IMR-90 (cell line): ENCODE measurements around the gene SRCIN1. TPM values are rescaled to one million over a fixed set of nuclear protein-coding genes. Genes with fewer than 3 reads are reported as not detected.

Source experiments
- ATAC-seq: fragments of 200-7000 bp; cut with Tn5 transposase; 2 replicates; pipeline ENCODE4 v1.9.1; 2020; ENCODE audit warnings: low read depth, mild to moderate bottlenecking, moderate library complexity
- BruUV-seq: library from RNA; stranded (reverse); fragments of 400-500 nt; replicated peaks from 2 replicates; lab custom pipeline; 2021; lab: Mats Ljungman, UMichigan
- CTCF ChIA-PET: fragments of 300-600 bp; formaldehyde crosslinking; extraction: SDS; loops from one replicate; lab custom pipeline; 2021; ENCODE audit warnings: antibody characterized with exemption; lab: Yijun Ruan, JAX
- POLR2A ChIA-PET: fragments of 300-600 bp; sonication (Branson Sonifier 250); formaldehyde crosslinking; loops from one replicate; lab custom pipeline; 2022; ENCODE audit warnings: antibody characterized with exemption; ENCODE audit not compliant: unreplicated experiment; lab: Charles Lee
- DNase-seq: peaks from one replicate; pipeline ENCODE4 v3.0.0; 2013
- H2AFZ ChIP-seq: replicated peaks from 2 replicates; pipeline ENCODE3; 2013; ENCODE audit warnings: low read length, mild to moderate bottlenecking; ENCODE audit not compliant: poor library complexity
- H2AK5ac ChIP-seq: 2 replicates; pipeline ENCODE4 v1.6.1; 2013; ENCODE audit warnings: low read depth, low read length, inconsistent platforms
- H2AK9ac ChIP-seq: replicated peaks from 2 replicates; pipeline ENCODE3; 2013; ENCODE audit warnings: mild to moderate bottlenecking, low read depth, low read length, moderate library complexity; ENCODE audit not compliant: poor library complexity
- H2BK120ac ChIP-seq: 2 replicates; pipeline ENCODE4 v1.6.1; 2013; ENCODE audit warnings: low read depth, low read length, inconsistent platforms
- H2BK15ac ChIP-seq: 3 replicates; pipeline ENCODE4 v1.6.1; 2013; ENCODE audit warnings: low read depth, low read length, inconsistent platforms
- H2BK20ac ChIP-seq: 2 replicates; pipeline ENCODE4 v1.6.1; 2013; ENCODE audit warnings: low read depth, mild to moderate bottlenecking, inconsistent platforms, low read length, moderate library complexity
- H2BK5ac ChIP-seq: 2 replicates; pipeline ENCODE4 v1.6.1; 2013; ENCODE audit warnings: mild to moderate bottlenecking, low read depth, low read length, inconsistent platforms; ENCODE audit not compliant: poor library complexity, severe bottlenecking
- H3K14ac ChIP-seq: replicated peaks from 2 replicates; pipeline ENCODE4 v1.6.1; 2013; ENCODE audit warnings: low read depth, low read length, inconsistent platforms
- H3K18ac ChIP-seq: 2 replicates; pipeline ENCODE4 v1.6.1; 2013; ENCODE audit warnings: low read depth, low read length, control low read depth
- H3K23ac ChIP-seq: 2 replicates; pipeline ENCODE4 v1.6.1; 2013; ENCODE audit warnings: low read depth, low read length, inconsistent platforms
- H3K27ac ChIP-seq: 2 replicates; pipeline ENCODE4 v1.5.1; 2013; ENCODE audit warnings: mild to moderate bottlenecking, control low read depth, low read length; ENCODE audit not compliant: insufficient read depth
- H3K27me3 ChIP-seq: 2 replicates; pipeline ENCODE4 v1.6.1; 2013; ENCODE audit warnings: low read length; ENCODE audit not compliant: control insufficient read depth, insufficient read depth
- H3K36me3 ChIP-seq: 2 replicates; pipeline ENCODE4 v1.6.1; 2013; ENCODE audit warnings: low read length, mixed read lengths; ENCODE audit not compliant: control insufficient read depth, insufficient read depth
- H3K4ac ChIP-seq: 2 replicates; pipeline ENCODE4 v1.6.1; 2013; ENCODE audit warnings: low read depth, low read length, inconsistent platforms
- H3K4me1 ChIP-seq: 2 replicates; pipeline ENCODE4 v1.6.1; 2013; ENCODE audit warnings: low read length, mixed read lengths; ENCODE audit not compliant: control insufficient read depth, insufficient read depth
- H3K4me2 ChIP-seq: 2 replicates; pipeline ENCODE4 v1.6.1; 2013; ENCODE audit warnings: low read depth, mild to moderate bottlenecking, control low read depth, low read length, moderate library complexity
- H3K4me3 ChIP-seq: 2 replicates; pipeline ENCODE4 v1.5.1; 2013; ENCODE audit warnings: low read depth, mild to moderate bottlenecking, control low read depth, low read length, moderate library complexity; ENCODE audit not compliant: insufficient read depth
- H3K56ac ChIP-seq: 2 replicates; pipeline ENCODE4 v1.6.1; 2013; ENCODE audit warnings: low read length, inconsistent platforms; ENCODE audit not compliant: insufficient read depth; ENCODE audit errors: extremely low read depth
- H3K79me1 ChIP-seq, 2 experiments: 2 replicates each; pipeline ENCODE4 v1.6.1; 2013; ENCODE audit warnings: low read length in 2 of 2, inconsistent platforms in 1 of 2, low read depth in 1 of 2
- H3K9ac ChIP-seq: 2 replicates; pipeline ENCODE4 v1.6.1; 2013; ENCODE audit warnings: low read depth, low read length, control low read depth
- H3K9me1 ChIP-seq: 2 replicates; pipeline ENCODE4 v1.6.1; 2013; ENCODE audit warnings: low read length, inconsistent platforms; ENCODE audit not compliant: insufficient read depth
- H3K9me3 ChIP-seq: 2 replicates; pipeline ENCODE4 v1.6.1; 2013; ENCODE audit warnings: low read length; ENCODE audit not compliant: control insufficient read depth, insufficient read depth
- H4K20me1 ChIP-seq: 2 replicates; pipeline ENCODE4 v1.6.1; 2013; ENCODE audit warnings: low read length, inconsistent platforms; ENCODE audit not compliant: insufficient read depth
- H4K5ac ChIP-seq: 2 replicates; pipeline ENCODE4 v1.6.1; 2013; ENCODE audit warnings: mild to moderate bottlenecking, low read depth, low read length, control low read depth
- H4K8ac ChIP-seq, 2 experiments: 2 replicates each; pipeline ENCODE4 v1.6.1; 2013; ENCODE audit warnings: low read depth in 2 of 2, low read length in 2 of 2, control low read depth in 1 of 2, inconsistent platforms in 1 of 2
- H4K91ac ChIP-seq: 2 replicates; pipeline ENCODE4 v1.6.1; 2013; ENCODE audit warnings: low read depth, low read length, inconsistent platforms; ENCODE audit not compliant: insufficient read depth
- BHLHE40 ChIP-seq: fragments of 150-350 bp; IDR thresholded peaks from 2 replicates; pipeline ENCODE4 v1.6.1; 2016; ENCODE audit warnings: mild to moderate bottlenecking, low read depth, low read length
- CEBPB ChIP-seq: IDR thresholded peaks from 2 replicates; pipeline ENCODE4 v1.6.1; 2012; ENCODE audit warnings: low read depth, low read length, improper control_type of control experiment
- CHD1 ChIP-seq: IDR thresholded peaks from 2 replicates; pipeline ENCODE4 v1.6.1; 2012; ENCODE audit warnings: low read depth, low read length, improper control_type of control experiment
- CTCF ChIP-seq: conservative IDR thresholded peaks from 2 replicates; pipeline ENCODE4 v1.5.1; 2012; ENCODE audit warnings: mild to moderate bottlenecking, low read depth, low read length, improper control_type of control experiment
- ELK1 ChIP-seq: fragments of 150-350 bp; IDR thresholded peaks from 2 replicates; pipeline ENCODE4 v1.6.1; 2016; ENCODE audit warnings: low read depth, mild to moderate bottlenecking, low read length, moderate library complexity, borderline replicate concordance
- FOS ChIP-seq: fragments of 150-350 bp; IDR thresholded peaks from 2 replicates; pipeline ENCODE4 v1.6.1; 2016; ENCODE audit warnings: low read depth, low read length
- MAFK ChIP-seq: IDR thresholded peaks from 2 replicates; pipeline ENCODE4 v1.6.1; 2012; ENCODE audit warnings: low read depth, low read length, improper control_type of control experiment
- NFE2L2 ChIP-seq: fragments of 150-350 bp; IDR thresholded peaks from 2 replicates; pipeline ENCODE4 v1.6.1; 2016; ENCODE audit warnings: low read depth, mild to moderate bottlenecking, low read length
- POLR2A ChIP-seq: IDR thresholded peaks from 2 replicates; pipeline ENCODE4 v1.6.1; 2012; ENCODE audit warnings: mild to moderate bottlenecking, low read depth, low read length
- RAD21 ChIP-seq: IDR thresholded peaks from 2 replicates; pipeline ENCODE4 v1.6.1; 2012; ENCODE audit warnings: low read length, improper control_type of control experiment
- RCOR1 ChIP-seq: IDR thresholded peaks from 2 replicates; pipeline ENCODE4 v1.6.1; 2012; ENCODE audit warnings: mild to moderate bottlenecking, low read length, improper control_type of control experiment; ENCODE audit not compliant: insufficient replicate concordance
- SMC3 ChIP-seq: fragments of 150-350 bp; IDR thresholded peaks from 2 replicates; pipeline ENCODE4 v1.6.1; 2016; ENCODE audit warnings: low read depth, mild to moderate bottlenecking, antibody characterized with exemption, low read length, moderate library complexity
- WGBS, 2 experiments: methylation state at CpG; one replicate each; pipeline versions ENCODE4 v1.1.5 to v1.1.7; 2013; ENCODE audit warnings: missing lambda C conversion rate in 2 of 2; ENCODE audit not compliant: insufficient read length in 1 of 2; ENCODE audit errors: extremely low coverage in 2 of 2; 5-methylcytosine and 5-hydroxymethylcytosine counted together
- dilution Hi-C: fragments of 300-500 bp; cut with HindIII; formaldehyde crosslinking; loops from one replicate; pipeline ENCODE4 v1.14.3; 2018; ENCODE audit warnings: low sequenced_read_pairs; ENCODE audit not compliant: unreplicated experiment
- in situ Hi-C: fragments of 300-500 bp; cut with MboI; formaldehyde crosslinking; loops from 3 replicates; pipeline ENCODE4 v1.14.3; 2019; ENCODE audit warnings: low sequenced_read_pairs, inconsistent platforms, mixed read lengths
- intact Hi-C: fragments of 100-400 bp; cut with micrococcal nuclease; formaldehyde crosslinking; loops from 2 replicates; pipeline ENCODE4 v1.10.0; 2022
- polyA plus RNA-seq, 3 experiments: library from polyadenylated mRNA; depleted of rRNA; stranded (reverse); fragments of >200 nt; gene quantifications; 2 replicates each; pipeline ENCODE4 v1.2.3, GENCODE V29; 2012; ENCODE audit warnings: low replicate concordance in 1 of 3
- total RNA-seq: library from RNA; depleted of rRNA; stranded (reverse); fragments of >200 nt; gene quantifications from 2 replicates; pipeline ENCODE4 v1.2.3, GENCODE V29; 2012
- TF ChIP-seq, protein P1 (sequence below): fragments of 150-350 bp; IDR thresholded peaks from 2 replicates; pipeline ENCODE4 v1.6.1; 2017; ENCODE audit warnings: mild to moderate bottlenecking, antibody characterized with exemption, low read length, low read depth

The SRCIN1 gene
- total and polyA plus RNA-seq, 2 of the 4 experiments (the other 2 are of a cell fraction): not detected

DNA sequence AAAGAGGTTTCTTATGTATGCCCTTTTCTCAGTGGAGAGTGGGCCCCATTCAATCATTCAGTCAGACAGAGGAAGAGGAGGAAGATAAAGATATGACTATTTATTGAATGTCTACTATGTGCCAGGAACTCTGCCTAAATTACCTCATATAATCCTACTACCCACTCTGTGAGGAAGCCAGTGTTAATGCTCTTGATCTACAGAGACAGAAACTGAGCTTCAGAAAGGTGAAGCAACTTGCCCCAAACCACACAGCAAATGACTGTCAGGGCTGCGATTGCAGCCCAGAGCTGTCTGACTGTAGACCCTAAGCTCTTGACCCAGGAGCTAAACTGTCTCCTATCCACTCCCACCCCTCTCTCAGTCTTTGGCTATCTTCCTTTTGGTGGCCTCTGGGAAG lies 8.4 kb downstream of the SRCIN1 start:
- Histone ChIP-seq H3K23ac (no peak overlapping the region), H3K14ac (no peak overlapping the region), H3K4me3 (no peak overlapping the region), H4K5ac (no peak overlapping the region), H4K91ac (no peak overlapping the region), H3K27ac (no peak overlapping the region), H2BK120ac (no peak overlapping the region), H2BK20ac (no peak overlapping the region), H2BK5ac (no peak overlapping the region), H2AK5ac (no peak overlapping the region), H2AK9ac (no peak overlapping the region), H3K79me1 (no peaks in the 10 kb centered on the region), H3K4me2 (no peak overlapping the region), H3K36me3 (no peaks in the 10 kb centered on the region), H3K4me1 (no peaks in the 10 kb centered on the region), H3K56ac (no peak overlapping the region), H3K4ac (no peak overlapping the region), H3K9me3 (no peaks in the 10 kb centered on the region), H3K9me1 (no peaks in the 10 kb centered on the region), H2AFZ (no peak overlapping the region), H4K8ac (no peak overlapping the region), H3K18ac (no peak overlapping the region), H3K27me3 (peaks cover 96% of the 10 kb centered on the region), H4K20me1 (peaks cover 3% of the 10 kb centered on the region), H2BK15ac (no peak overlapping the region), H3K9ac (no peak overlapping the region)
- DNase-seq: no peak
- ChIA-PET POLR2A (no interaction called here), CTCF (no interaction called here)
- dilution Hi-C loops (no loop called here), intact Hi-C loops (no loop called here), in situ Hi-C loops (no loop called here)
- no peak for TF ChIP-seq CHD1
- no peak for TF ChIP-seq BHLHE40
- no peak for TF ChIP-seq POLR2A
- no peak for TF ChIP-seq CTCF
- no peak for TF ChIP-seq RAD21
- no peak for TF ChIP-seq NFE2L2
- no peak for TF ChIP-seq MAFK
- TF ChIP-seq RCOR1: no peak
- TF ChIP-seq CEBPB: no peak
- TF ChIP-seq, protein P1, sequence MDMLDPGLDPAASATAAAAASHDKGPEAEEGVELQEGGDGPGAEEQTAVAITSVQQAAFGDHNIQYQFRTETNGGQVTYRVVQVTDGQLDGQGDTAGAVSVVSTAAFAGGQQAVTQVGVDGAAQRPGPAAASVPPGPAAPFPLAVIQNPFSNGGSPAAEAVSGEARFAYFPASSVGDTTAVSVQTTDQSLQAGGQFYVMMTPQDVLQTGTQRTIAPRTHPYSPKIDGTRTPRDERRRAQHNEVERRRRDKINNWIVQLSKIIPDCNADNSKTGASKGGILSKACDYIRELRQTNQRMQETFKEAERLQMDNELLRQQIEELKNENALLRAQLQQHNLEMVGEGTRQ: no peak
- TF ChIP-seq SMC3: no peak
- no peak for TF ChIP-seq ELK1
- TF ChIP-seq FOS: no peak
- ATAC-seq: no peak
- no TSS peak for BruUV-seq
- no CpG with 5 or more reads among the region's 1 CpG for WGBS, 2 experiments
